Esophagus muscularis mucosa (tissue), 4 donors: ENCODE results near the gene MRPL54. TPM values are rescaled to one million over a fixed set of nuclear protein-coding genes. Genes with fewer than 3 reads are reported as not detected.
"Not testable (repeated sequence)": the region's sequence is repeated elsewhere in the genome, so short reads cannot be mapped to it uniquely, and the experiment has no call there.

Experiments
- DNase-seq: peaks from one replicate; pipeline ENCODE4 v3.0.0-alpha.2; 2017; ENCODE audit errors: extremely low spot score
- H3K27ac ChIP-seq, 4 donors: fragments of 200-600 bp; sonication (generic); replicated peaks in 1 of 4; 1 replicate in 3 of 4; 2 replicates in 1 of 4; pipeline ENCODE4 v1.5.1; 2016 to 2019; ENCODE audit warnings: mild to moderate bottlenecking in 1 of 4
- H3K27me3 ChIP-seq, 4 donors: fragments of 200-600 bp; sonication (generic); one replicate each; pipeline versions ENCODE4 v1.5.1 to v1.6.0; 2016 to 2019
- H3K36me3 ChIP-seq, 4 donors: fragments of 200-600 bp; sonication (generic); one replicate each; pipeline ENCODE4 v1.5.1; 2016 to 2019
- H3K4me1 ChIP-seq, 4 donors: fragments of 200-600 bp; sonication (generic); one replicate each; pipeline ENCODE4 v1.5.1; 2016 to 2019
- H3K4me3 ChIP-seq, 4 donors: fragments of 200-600 bp; sonication (generic); 1 replicate in 2 of 4; 2 replicates in 2 of 4; pipeline ENCODE4 v1.5.1; 2016 to 2019; ENCODE audit warnings: mild to moderate bottlenecking in 4 of 4, moderate library complexity in 1 of 4
- H3K9me3 ChIP-seq, 4 donors: fragments of 200-600 bp; sonication (generic); 1 replicate in 3 of 4; 2 replicates in 1 of 4; pipeline ENCODE4 v1.5.1; 2016 to 2019
- CTCF ChIP-seq, 3 experiments: fragments of 200-600 bp in 2 of 3; fragments of 450-650 bp in 1 of 3; sonication (generic) in 2 of 3; IDR thresholded peaks; one replicate each; pipeline ENCODE4 v1.5.1; 2017 to 2019; ENCODE audit warnings: antibody characterized with exemption in 3 of 3, mild to moderate bottlenecking in 2 of 3, moderate library complexity in 1 of 3
- EP300 ChIP-seq: sonication (generic); formaldehyde crosslinking; IDR thresholded peaks from one replicate; pipeline ENCODE4 v1.6.1; 2017; ENCODE audit warnings: antibody characterized with exemption
- POLR2A ChIP-seq: fragments of 450-650 bp; IDR thresholded peaks from one replicate; pipeline ENCODE4 v1.6.1; 2017; ENCODE audit warnings: antibody characterized with exemption, moderate library complexity, mild to moderate bottlenecking, low read depth
- POLR2AphosphoS5 ChIP-seq, 2 donors: sonication (generic); formaldehyde crosslinking; IDR thresholded peaks; one replicate each; pipeline ENCODE4 v1.6.1; 2017; ENCODE audit warnings: antibody characterized with exemption in 2 of 2
- WGBS: methylation state at CpG from one replicate; pipeline ENCODE4 v1.1.5; 2018; 5-methylcytosine and 5-hydroxymethylcytosine counted together
- intact Hi-C: fragments of 100-400 bp; cut with DNase I; formaldehyde crosslinking; loops from one replicate; pipeline ENCODE4 v1.15.1; 2023
- total RNA-seq, 4 donors: library from RNA; depleted of rRNA; stranded (reverse); fragments of >200 nt; gene quantifications; one replicate each; pipeline versions ENCODE4 v1.1.0 to v1.2.1, GENCODE V29; 2016

MRPL54 gene
- total RNA-seq, 4 donors from 2014 or later: 45.2 to 84.3 (median 77.4) TPM

- H3K27ac ChIP-seq: no peak overlapping the region
- H3K27me3 ChIP-seq: peaks cover 0 to 18% (median 0%) of the 10 kb centered on the region in 4 donors
- no peaks in the 10 kb centered on the region for H3K4me1 ChIP-seq
- intact Hi-C loops: no loop called here
- H3K9me3 ChIP-seq: no peaks in the 10 kb centered on the region
- DNase-seq: no peak
- H3K36me3 ChIP-seq: peaks cover 41 to 55% (median 53%) of the 10 kb centered on the region in 4 donors
- 96% methylated on average over 15 of the region's 30 CpGs for WGBS
- H3K4me3 ChIP-seq: no peak overlapping the region
- TF ChIP-seq POLR2AphosphoS5 (IDR thresholded peaks at IDR 0.05): no peak
- no peak for TF ChIP-seq POLR2A
- no peak for TF ChIP-seq EP300
Measured at GRCh38 chr19:3751236-3751635, 11.2 kb upstream of the MRPL54 start.

- 94% methylated on average over 3 of the region's 25 CpGs for WGBS
- Histone ChIP-seq H3K27ac (no peak overlapping the region), H3K27me3 (peaks cover 0 to 6% (median 0%) of the 10 kb centered on the region in 4 donors), H3K4me3 (no peak overlapping the region), H3K4me1 (no peaks in the 10 kb centered on the region), H3K36me3 (peaks cover 41 to 66% (median 58%) of the 10 kb centered on the region in 4 donors), H3K9me3 (no peaks in the 10 kb centered on the region)
- no peak for TF ChIP-seq POLR2AphosphoS5 (IDR thresholded peaks at IDR 0.05)
- no peak for TF ChIP-seq CTCF (IDR thresholded peaks at IDR 0.05)
- TF ChIP-seq POLR2A: no peak
- no peak for TF ChIP-seq EP300
- intact Hi-C loops: no loop called here
- DNase-seq: no peak
Measured at GRCh38 chr19:3752492-3752891, 10.0 kb upstream of the MRPL54 start.

GRCh38 chr19:3753631-3754410 lies 8.7 kb upstream of the MRPL54 start:
- H3K36me3 ChIP-seq: peaks cover 41 to 77% (median 70%) of the 10 kb centered on the region in 4 donors
- no peak overlapping the region for H3K27ac ChIP-seq
- WGBS: 96% methylated on average over 39 of the region's 51 CpGs
- no peak for DNase-seq
- H3K27me3 ChIP-seq: no peaks in the 10 kb centered on the region
- H3K4me1 ChIP-seq: peaks cover 0 to 7% (median 4%) of the 10 kb centered on the region in 4 donors
- intact Hi-C loops: no loop called here
- no peak overlapping the region for H3K4me3 ChIP-seq
- TF ChIP-seq POLR2A (no peak), POLR2AphosphoS5 (IDR thresholded peaks at IDR 0.05) (no peak), CTCF (IDR thresholded peaks at IDR 0.05) (no peak), EP300 (no peak)
- no peaks in the 10 kb centered on the region for H3K9me3 ChIP-seq

GRCh38 chr19:3757705-3758104 lies 4.8 kb upstream of the MRPL54 start:
- H3K27ac ChIP-seq, H3K4me3 ChIP-seq, DNase-seq, H3K27me3 ChIP-seq, H3K9me3 ChIP-seq, intact Hi-C loops: not testable (repeated sequence)
- Histone ChIP-seq H3K36me3 (peaks cover 11 to 59% (median 48%) of the 10 kb centered on the region in 4 donors), H3K4me1 (peaks cover 23 to 38% (median 36%) of the 10 kb centered on the region in 4 donors)
- 98% methylated on average over 7 of the region's 7 CpGs for WGBS

- H3K9me3 ChIP-seq, intact Hi-C loops, H3K27me3 ChIP-seq, H3K27ac ChIP-seq, H3K4me3 ChIP-seq, DNase-seq: not testable (repeated sequence)
- 95% methylated on average over 12 of the region's 13 CpGs for WGBS
- H3K36me3 ChIP-seq: peaks cover 5 to 53% (median 42%) of the 10 kb centered on the region in 4 donors
- H3K4me1 ChIP-seq: peaks cover 26 to 42% (median 40%) of the 10 kb centered on the region in 4 donors
Measured at GRCh38 chr19:3758297-3758696, 4.2 kb upstream of the MRPL54 start.

GRCh38 chr19:3759482-3760254 lies 2.8 kb upstream of the MRPL54 start:
- intact Hi-C loops: loop anchor here (10.0 kb wide), 1 partner anchor 215 kb away; the partner anchor contains the start of gene DAPK3
- Histone ChIP-seq H3K36me3 (peaks cover 0 to 41% (median 31%) of the 10 kb centered on the region in 4 donors), H3K4me1 (peaks cover 30 to 50% (median 48%) of the 10 kb centered on the region in 4 donors), H3K4me3 (no peak overlapping the region), H3K27me3 (no peaks in the 10 kb centered on the region), H3K27ac (no peak overlapping the region), H3K9me3 (no peaks in the 10 kb centered on the region)
- TF ChIP-seq POLR2AphosphoS5 (IDR thresholded peaks at IDR 0.05) (no peak), POLR2A (no peak), CTCF (IDR thresholded peaks at IDR 0.05) (no peak), EP300 (no peak)
- WGBS: 100% methylated on average over 2 of the region's 19 CpGs
- no peak for DNase-seq
